Measurements from ENCODE around the gene DSCAM. TPM values are rescaled to one million over a fixed set of nuclear protein-coding genes. Genes with fewer than 3 reads are reported as not detected.

Gene DSCAM
- total RNA-seq, 2 donors from 2014 or later: not detected

- intact Hi-C loops (cut with DNase I): loop anchor here (5.0 to 10.0 kb wide), 3 partner anchors 231 to 914 kb away; no protein-coding TSS in a partner anchor
- ATAC-seq (no peak), DNase-seq (no peak)
These were observed 693.6 kb downstream of the DSCAM start for GRCh38 chr21:40153351-40153750.

- intact Hi-C loops (cut with DNase I): loop anchor here (5.0 to 10.0 kb wide), 3 partner anchors 232 to 915 kb away; no protein-coding TSS in a partner anchor
- ATAC-seq (no peak), DNase-seq (no peak)
These were observed 694.5 kb downstream of the DSCAM start for GRCh38 chr21:40152476-40152875.

GRCh38 chr21:40151611-40152010, 695.3 kb downstream of the DSCAM start:
- no peak for DNase-seq
- ATAC-seq: no peak
- intact Hi-C loops (cut with DNase I): loop anchor here (5.0 to 10.0 kb wide), 3 partner anchors 233 to 916 kb away; no protein-coding TSS in a partner anchor

GRCh38 chr21:40146216-40146837, 700.6 kb downstream of the DSCAM start:
- DNase-seq: no peak
- intact Hi-C loops (cut with DNase I): no loop called here
- no peak for ATAC-seq

- ATAC-seq: peak in 1 of 2 donors; percentile 49
- intact Hi-C loops (cut with DNase I): loop anchor here in 1 of 2 donors (2.0 to 5.0 kb wide), 2 partner anchors 243 to 928 kb away; no protein-coding TSS in a partner anchor
- DNase-seq: peak; percentile 38
These were observed 703.0 kb downstream of the DSCAM start for GRCh38 chr21:40143822-40144525.

- ATAC-seq: no peak
- intact Hi-C loops (cut with DNase I): loop anchor here in 1 of 2 donors (5.0 kb wide), 1 partner anchor 931 kb away; no protein-coding TSS in a partner anchor
- no peak for DNase-seq
These were observed 705.3 kb downstream of the DSCAM start for GRCh38 chr21:40141621-40142020.

- ATAC-seq (no peak), DNase-seq (no peak)
- intact Hi-C loops (cut with DNase I): loop anchor here in 1 of 2 donors (5.0 kb wide), 1 partner anchor 932 kb away; no protein-coding TSS in a partner anchor
These were observed 706.3 kb downstream of the DSCAM start for GRCh38 chr21:40140675-40141074.

GRCh38 chr21:40139636-40140035, 707.3 kb downstream of the DSCAM start:
- intact Hi-C loops (cut with DNase I): loop anchor here in 1 of 2 donors (5.0 kb wide), 1 partner anchor 933 kb away; no protein-coding TSS in a partner anchor
- ATAC-seq (no peak), DNase-seq (no peak)

- DNase-seq (no peak), ATAC-seq (no peak)
- intact Hi-C loops (cut with DNase I): no loop called here
These were observed 710.4 kb downstream of the DSCAM start for GRCh38 chr21:40136571-40136970.

GRCh38 chr21:40134731-40135492, 712.0 kb downstream of the DSCAM start:
- ATAC-seq: no peak
- intact Hi-C loops (cut with DNase I): no loop called here

GRCh38 chr21:40130476-40130875, 716.5 kb downstream of the DSCAM start:
- intact Hi-C loops (cut with DNase I): no loop called here
- no peak for ATAC-seq
- no peak for DNase-seq

More at GRCh38 chr21:40134731-40135492, 712.0 kb downstream of the DSCAM start:
- no peak for DNase-seq

- no peak for DNase-seq
- intact Hi-C loops (cut with DNase I): loop anchor here in 1 of 2 donors (10.0 kb wide), 1 partner anchor 335 kb away; no protein-coding TSS in a partner anchor
- no peak for ATAC-seq
These were observed 717.1 kb downstream of the DSCAM start for GRCh38 chr21:40129809-40130208.

- no peak for ATAC-seq
- intact Hi-C loops (cut with DNase I): loop anchor here in 1 of 2 donors (10.0 kb wide), 1 partner anchor 334 kb away; no protein-coding TSS in a partner anchor
- DNase-seq: no peak
These were observed 718.1 kb downstream of the DSCAM start for GRCh38 chr21:40128891-40129290.

- no peak for ATAC-seq
- intact Hi-C loops (cut with DNase I): loop anchor here (5.0 to 10.0 kb wide), 4 partner anchors 69 to 604 kb away; partner anchors contain the start of gene PCP4 (in 1 of the 2)
- DNase-seq: no peak
These were observed 725.9 kb downstream of the DSCAM start for GRCh38 chr21:40120940-40121575.

- ATAC-seq (no peak), DNase-seq (no peak)
- intact Hi-C loops (cut with DNase I): no loop called here
These were observed 728.4 kb downstream of the DSCAM start for GRCh38 chr21:40118527-40118926.

GRCh38 chr21:40117236-40117635, 729.7 kb downstream of the DSCAM start:
- DNase-seq (no peak), ATAC-seq (no peak)
- intact Hi-C loops (cut with DNase I): no loop called here

- ATAC-seq: no peak
- no peak for DNase-seq
- intact Hi-C loops (cut with DNase I): no loop called here
These were observed 731.2 kb downstream of the DSCAM start for GRCh38 chr21:40115775-40116174.

- ATAC-seq: no peak
- intact Hi-C loops (cut with DNase I): no loop called here
- DNase-seq: no peak
These were observed 744.3 kb downstream of the DSCAM start for GRCh38 chr21:40102682-40103081.

GRCh38 chr21:40099809-40100208, 747.1 kb downstream of the DSCAM start:
- ATAC-seq: no peak
- DNase-seq: no peak
- intact Hi-C loops (cut with DNase I): no loop called here

Measured in left cardiac atrium (tissue), 4 donors.